Sigmoid colon (tissue), 7 donors: ENCODE data around the gene PABPC3. TPM values are rescaled to one million over a fixed set of nuclear protein-coding genes. Genes with fewer than 3 reads are reported as not detected.

Experiments
- DNase-seq: peaks from one replicate; pipeline ENCODE4 v3.0.0-alpha.2; 2019
- H3K27ac ChIP-seq, 4 donors: fragments of 200-600 bp; sonication (generic); one replicate each; pipeline ENCODE4 v1.5.1; 2016 to 2019; ENCODE audit warnings: mild to moderate bottlenecking in 1 of 4
- H3K27me3 ChIP-seq, 3 donors: fragments of 200-600 bp; sonication (generic); one replicate each; pipeline ENCODE4 v1.5.1; 2019; ENCODE audit warnings: mild to moderate bottlenecking in 1 of 3
- H3K36me3 ChIP-seq, 4 donors: fragments of 200-600 bp; sonication (generic); one replicate each; pipeline ENCODE4 v1.5.1; 2016 to 2019
- H3K4me1 ChIP-seq, 4 donors: fragments of 200-600 bp; sonication (generic); one replicate each; pipeline ENCODE4 v1.5.1; 2017 to 2019
- H3K4me3 ChIP-seq, 4 donors: fragments of 200-600 bp; sonication (generic); one replicate each; pipeline ENCODE4 v1.5.1; 2017 to 2019; ENCODE audit warnings: mild to moderate bottlenecking in 2 of 4, moderate library complexity in 1 of 4
- H3K9me3 ChIP-seq, 4 donors: fragments of 200-600 bp in 3 of 4; sonication (generic) in 3 of 4; one replicate each; pipeline versions ENCODE4 v1.5.1 to v1.6.1; 2013 to 2019
- EP300 ChIP-seq, 4 donors: sonication (generic); formaldehyde crosslinking; IDR thresholded peaks; one replicate each; pipeline ENCODE4 v1.6.1; 2017; ENCODE audit warnings: antibody characterized with exemption in 4 of 4
- POLR2A ChIP-seq, 2 donors: fragments of 450-650 bp; IDR thresholded peaks; one replicate each; pipeline ENCODE4 v1.6.1; 2016; ENCODE audit warnings: antibody characterized with exemption in 2 of 2, mild to moderate bottlenecking in 2 of 2, moderate library complexity in 2 of 2
- POLR2AphosphoS5 ChIP-seq, 4 donors: sonication (generic); formaldehyde crosslinking; IDR thresholded peaks; one replicate each; pipeline ENCODE4 v1.6.1; 2017; ENCODE audit warnings: antibody characterized with exemption in 4 of 4
- WGBS, 2 donors: extraction: QIAGEN DNeasy Blood & Tissue Kit; methylation state at CpG; one replicate each; pipeline ENCODE4 v1.1.7; 2013; 5-methylcytosine and 5-hydroxymethylcytosine counted together
- intact Hi-C: fragments of 100-400 bp; cut with DNase I; formaldehyde crosslinking; loops from one replicate; pipeline ENCODE4 v1.15.1; 2023
- polyA plus RNA-seq, 3 donors: library from polyadenylated mRNA; stranded (reverse); fragments of 200-250 nt; gene quantifications; one replicate each; pipeline ENCODE4 v1.2.3, GENCODE V29; 2013
- total RNA-seq, 4 donors: library from RNA; depleted of rRNA; stranded (reverse); fragments of >200 nt; gene quantifications; one replicate each; pipeline ENCODE4 v1.1.0, GENCODE V29; 2016
- TF ChIP-seq, protein P1 (sequence below), 4 experiments: fragments of 450-650 bp in 3 of 4; fragments of 200-600 bp in 1 of 4; IDR thresholded peaks; one replicate each; pipeline ENCODE4 v1.5.1; 2016 to 2019; ENCODE audit warnings: antibody characterized with exemption in 4 of 4, mild to moderate bottlenecking in 3 of 4, moderate library complexity in 2 of 4
- donor health status: healthy with polysubstance abuse.
- donor health status: Bipolar disorder and iron deficiency.
- donor health status: healthy.

Gene PABPC3
- total and polyA plus RNA-seq, 7 donors = under 0.01 to 0.16 (median 0.10) TPM; not detected in 4

DNA sequence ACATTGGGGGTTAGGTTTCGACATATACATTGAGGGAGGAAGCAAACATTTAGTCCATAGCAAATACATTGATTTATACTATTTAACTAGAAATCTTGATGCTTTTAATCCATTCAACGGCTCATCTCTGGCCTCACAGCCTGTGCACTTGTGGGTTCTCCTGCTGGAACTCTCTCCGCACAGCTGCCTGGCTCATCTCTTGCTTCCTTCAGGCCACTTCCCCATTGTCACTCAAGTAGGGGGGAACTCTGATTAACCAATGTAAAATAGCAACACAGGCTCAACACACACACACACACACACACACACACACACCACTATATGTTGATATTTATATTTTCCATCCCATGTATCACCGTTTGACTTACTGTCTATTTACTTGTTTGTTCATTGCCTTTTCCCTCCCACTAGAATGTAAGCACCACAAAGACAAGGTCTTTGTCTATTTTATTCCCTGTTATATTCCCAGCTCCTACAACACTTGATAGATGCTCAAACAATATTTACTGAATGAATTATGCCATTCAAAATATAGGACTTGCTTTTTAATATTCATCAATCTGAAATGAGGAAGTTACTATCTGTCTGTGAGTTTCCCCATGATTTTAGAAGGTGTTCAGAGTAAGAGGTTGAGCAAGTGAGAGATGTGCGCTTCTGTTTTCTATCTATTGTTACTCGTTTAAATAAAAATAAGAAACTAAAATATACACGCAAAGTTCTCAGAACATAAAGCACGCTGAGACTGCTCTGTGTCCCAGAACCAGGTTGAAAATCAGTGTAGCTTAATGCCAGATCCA, 29.8 kb upstream of the PABPC3 start:
- TF ChIP-seq EP300 (IDR thresholded peaks at IDR 0.05) (no peak), POLR2A (IDR thresholded peaks at IDR 0.05) (no peak), POLR2AphosphoS5 (IDR thresholded peaks at IDR 0.05) (no peak)
- TF ChIP-seq, protein P1, sequence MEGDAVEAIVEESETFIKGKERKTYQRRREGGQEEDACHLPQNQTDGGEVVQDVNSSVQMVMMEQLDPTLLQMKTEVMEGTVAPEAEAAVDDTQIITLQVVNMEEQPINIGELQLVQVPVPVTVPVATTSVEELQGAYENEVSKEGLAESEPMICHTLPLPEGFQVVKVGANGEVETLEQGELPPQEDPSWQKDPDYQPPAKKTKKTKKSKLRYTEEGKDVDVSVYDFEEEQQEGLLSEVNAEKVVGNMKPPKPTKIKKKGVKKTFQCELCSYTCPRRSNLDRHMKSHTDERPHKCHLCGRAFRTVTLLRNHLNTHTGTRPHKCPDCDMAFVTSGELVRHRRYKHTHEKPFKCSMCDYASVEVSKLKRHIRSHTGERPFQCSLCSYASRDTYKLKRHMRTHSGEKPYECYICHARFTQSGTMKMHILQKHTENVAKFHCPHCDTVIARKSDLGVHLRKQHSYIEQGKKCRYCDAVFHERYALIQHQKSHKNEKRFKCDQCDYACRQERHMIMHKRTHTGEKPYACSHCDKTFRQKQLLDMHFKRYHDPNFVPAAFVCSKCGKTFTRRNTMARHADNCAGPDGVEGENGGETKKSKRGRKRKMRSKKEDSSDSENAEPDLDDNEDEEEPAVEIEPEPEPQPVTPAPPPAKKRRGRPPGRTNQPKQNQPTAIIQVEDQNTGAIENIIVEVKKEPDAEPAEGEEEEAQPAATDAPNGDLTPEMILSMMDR (IDR thresholded peaks at IDR 0.05) = no peak

DNA sequence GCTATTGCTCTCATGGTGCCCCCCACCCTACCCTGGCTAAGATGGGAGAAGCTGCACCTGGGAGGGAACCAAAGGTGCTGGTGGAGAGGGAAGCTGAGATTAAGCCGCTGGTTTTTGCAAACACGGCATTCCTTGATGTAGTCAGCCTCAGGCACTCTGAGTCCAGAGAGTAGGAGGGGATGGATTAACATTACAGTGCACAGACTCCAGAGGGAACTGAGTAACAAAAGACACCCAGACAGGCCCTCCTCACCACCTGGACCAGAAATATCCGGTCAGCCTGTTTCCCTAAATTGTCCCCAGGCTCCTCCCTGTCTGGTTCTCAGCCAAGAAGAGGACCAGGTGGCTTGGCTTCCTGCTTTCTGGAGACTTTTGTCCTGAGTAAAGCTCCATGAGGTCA, 28.9 kb upstream of the PABPC3 start:
- TF ChIP-seq POLR2AphosphoS5 (IDR thresholded peaks at IDR 0.05) (no peak), EP300 (IDR thresholded peaks at IDR 0.05) (no peak), POLR2A (IDR thresholded peaks at IDR 0.05) (no peak)
- TF ChIP-seq, protein P1 (IDR thresholded peaks at IDR 0.05) = no peak
- Histone ChIP-seq H3K27ac (no peak overlapping the region), H3K9me3 (no peaks in the 10 kb centered on the region), H3K4me1 (no peaks in the 10 kb centered on the region), H3K4me3 (no peak overlapping the region), H3K27me3 (peaks cover 0 to 8% (median 0%) of the 10 kb centered on the region in 3 donors), H3K36me3 (no peaks in the 10 kb centered on the region)
- intact Hi-C loops = no loop called here
- 44 to 59% methylated on average over 3 of the region's 3 CpGs for WGBS, 2 donors
- no peak for DNase-seq

More for the DNA sequence above, 29.8 kb upstream of the PABPC3 start:
- Histone ChIP-seq H3K27ac (no peak overlapping the region), H3K4me1 (no peaks in the 10 kb centered on the region), H3K36me3 (no peaks in the 10 kb centered on the region), H3K27me3 (peaks cover 0 to 4% (median 0%) of the 10 kb centered on the region in 3 donors), H3K9me3 (no peaks in the 10 kb centered on the region), H3K4me3 (no peak overlapping the region)
- intact Hi-C loops = no loop called here
- DNase-seq = no peak
- 68 to 81% methylated on average over 8 of the region's 8 CpGs for WGBS, 2 donors

DNA sequence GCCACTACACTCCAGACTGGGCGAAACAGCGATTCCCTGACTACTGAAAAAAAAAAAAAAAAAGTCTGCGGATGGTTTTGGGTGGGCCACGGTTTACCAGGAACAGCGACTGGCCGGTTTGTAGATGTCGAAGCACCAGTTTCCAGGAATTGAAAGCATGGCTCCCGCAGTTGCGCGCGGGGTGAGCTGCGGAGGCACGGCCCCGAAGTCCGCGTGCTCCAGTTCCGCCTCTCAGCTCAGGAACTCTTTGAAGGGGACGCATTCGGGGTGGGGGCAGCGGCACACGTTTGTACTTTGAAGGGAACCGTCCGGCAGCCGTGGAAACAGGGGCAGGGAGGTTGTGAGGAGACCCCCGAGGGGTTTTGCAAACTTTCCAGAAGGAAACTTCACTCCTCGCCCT, 27.1 kb upstream of the PABPC3 start:
- DNase-seq = no peak
- 87 to 91% methylated on average over 26 of the region's 26 CpGs for WGBS, 2 donors
- TF ChIP-seq EP300 (IDR thresholded peaks at IDR 0.05) (no peak), POLR2A (IDR thresholded peaks at IDR 0.05) (no peak), POLR2AphosphoS5 (IDR thresholded peaks at IDR 0.05) (no peak)
- TF ChIP-seq, protein P1 (IDR thresholded peaks at IDR 0.05) = no peak
- no peak overlapping the region for H3K4me3 ChIP-seq
- peaks cover 0 to 8% (median 0%) of the 10 kb centered on the region in 3 donors for H3K27me3 ChIP-seq
- H3K36me3 ChIP-seq = no peaks in the 10 kb centered on the region
- H3K4me1 ChIP-seq = no peaks in the 10 kb centered on the region
- H3K27ac ChIP-seq = no peak overlapping the region
- no peaks in the 10 kb centered on the region for H3K9me3 ChIP-seq
- intact Hi-C loops = no loop called here

DNA sequence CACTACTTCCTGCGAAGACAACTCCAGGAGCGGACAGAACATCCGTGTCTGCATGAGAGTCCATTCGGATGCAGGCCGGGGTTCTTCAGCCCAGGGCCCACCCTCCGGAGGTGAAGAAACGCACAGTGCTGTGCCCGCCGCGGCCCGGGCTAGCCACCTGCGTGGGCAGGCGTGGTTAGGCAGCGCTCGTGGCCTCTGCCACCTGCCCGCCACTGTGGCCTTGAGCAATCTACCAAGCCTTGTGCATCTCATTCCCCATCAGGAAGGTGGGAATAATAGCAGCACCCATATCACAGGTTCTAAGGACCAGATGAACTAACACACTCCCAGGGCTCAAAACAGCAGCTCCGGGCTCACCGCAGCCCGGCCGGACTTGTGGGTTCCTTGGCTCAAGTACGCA, 26.7 kb upstream of the PABPC3 start:
- no peak for DNase-seq
- H3K27me3 ChIP-seq = peaks cover 0 to 8% (median 0%) of the 10 kb centered on the region in 3 donors
- no peaks in the 10 kb centered on the region for H3K36me3 ChIP-seq
- H3K27ac ChIP-seq = no peak overlapping the region
- no peak overlapping the region for H3K4me3 ChIP-seq
- intact Hi-C loops = no loop called here
- 93 to 94% methylated on average over 21 of the region's 21 CpGs for WGBS, 2 donors
- no peaks in the 10 kb centered on the region for H3K4me1 ChIP-seq
- TF ChIP-seq EP300 (IDR thresholded peaks at IDR 0.05) (no peak), POLR2A (IDR thresholded peaks at IDR 0.05) (no peak), POLR2AphosphoS5 (IDR thresholded peaks at IDR 0.05) (no peak)
- TF ChIP-seq, protein P1 (IDR thresholded peaks at IDR 0.05) = no peak
- H3K9me3 ChIP-seq = no peaks in the 10 kb centered on the region
